Breast epithelium (tissue), 3 donors: ENCODE results near the gene SPINT2.

Experiments
- POLR2A ChIP-seq: fragments of 450-650 bp; IDR thresholded peaks from one replicate; pipeline ENCODE4 v1.6.1; 2016; ENCODE audit warnings: antibody characterized with exemption, mild to moderate bottlenecking, moderate library complexity
- TF ChIP-seq, protein P1 (sequence below), 3 donors: fragments of 450-650 bp; IDR thresholded peaks; one replicate each; pipeline ENCODE4 v1.5.1; 2016 to 2017; ENCODE audit warnings: antibody characterized with exemption in 3 of 3, mild to moderate bottlenecking in 3 of 3, moderate library complexity in 3 of 3

DNA sequence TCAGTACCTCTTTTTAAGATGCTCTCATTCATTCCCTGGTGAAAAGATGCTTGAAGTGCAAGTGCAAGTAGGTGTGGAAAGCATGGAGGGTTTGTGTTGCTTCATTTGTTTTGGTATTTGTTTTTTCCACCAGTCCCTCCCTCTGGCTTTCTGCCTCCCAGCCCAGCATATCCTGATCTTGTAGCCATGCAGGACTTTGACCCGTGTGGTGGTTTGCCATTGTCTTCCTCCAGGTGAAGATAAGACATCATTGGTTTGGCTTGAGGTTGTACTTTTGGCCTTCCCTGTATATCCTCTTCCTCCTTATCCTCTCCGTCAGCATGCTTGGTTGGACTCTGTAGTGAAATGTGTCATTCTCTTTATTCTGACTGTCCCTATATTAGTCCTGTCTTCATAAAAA is 9.1 kb downstream of the SPINT2 start:
- TF ChIP-seq POLR2A: no peak
- TF ChIP-seq, protein P1, sequence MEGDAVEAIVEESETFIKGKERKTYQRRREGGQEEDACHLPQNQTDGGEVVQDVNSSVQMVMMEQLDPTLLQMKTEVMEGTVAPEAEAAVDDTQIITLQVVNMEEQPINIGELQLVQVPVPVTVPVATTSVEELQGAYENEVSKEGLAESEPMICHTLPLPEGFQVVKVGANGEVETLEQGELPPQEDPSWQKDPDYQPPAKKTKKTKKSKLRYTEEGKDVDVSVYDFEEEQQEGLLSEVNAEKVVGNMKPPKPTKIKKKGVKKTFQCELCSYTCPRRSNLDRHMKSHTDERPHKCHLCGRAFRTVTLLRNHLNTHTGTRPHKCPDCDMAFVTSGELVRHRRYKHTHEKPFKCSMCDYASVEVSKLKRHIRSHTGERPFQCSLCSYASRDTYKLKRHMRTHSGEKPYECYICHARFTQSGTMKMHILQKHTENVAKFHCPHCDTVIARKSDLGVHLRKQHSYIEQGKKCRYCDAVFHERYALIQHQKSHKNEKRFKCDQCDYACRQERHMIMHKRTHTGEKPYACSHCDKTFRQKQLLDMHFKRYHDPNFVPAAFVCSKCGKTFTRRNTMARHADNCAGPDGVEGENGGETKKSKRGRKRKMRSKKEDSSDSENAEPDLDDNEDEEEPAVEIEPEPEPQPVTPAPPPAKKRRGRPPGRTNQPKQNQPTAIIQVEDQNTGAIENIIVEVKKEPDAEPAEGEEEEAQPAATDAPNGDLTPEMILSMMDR (IDR thresholded peaks at IDR 0.05): no peak
